Activated CD8-positive, alpha-beta T cell treated with anti-CD3 and anti-CD28 coated beads for 36 hours (primary cell): ENCODE data around the gene CD80. TPM values are rescaled to one million over a fixed set of nuclear protein-coding genes. Genes with fewer than 3 reads are reported as not detected.
A peak's percentile ranks its signal among the peaks of the same experiment; 100 is the strongest.

Experiments used
- ATAC-seq: fragments of 200-7000 bp; cut with Tn5 transposase; one replicate; pipeline ENCODE4 v1.10.0; 2021; ENCODE audit warnings: mild to moderate bottlenecking, moderate library complexity
- CTCF ChIA-PET: fragments of 350-600 bp; sonication (Branson Sonifier 250); formaldehyde crosslinking; loops from one replicate; lab custom pipeline; 2021; ENCODE audit warnings: antibody characterized with exemption; lab: Charles Lee
- POLR2A ChIA-PET: fragments of 350-600 bp; sonication (Branson Sonifier 250); formaldehyde crosslinking; loops from one replicate; lab custom pipeline; 2021; ENCODE audit warnings: antibody characterized with exemption; lab: Charles Lee
- DNase-seq: peaks from one replicate; pipeline ENCODE4 v3.0.0-alpha.2; 2020
- H3K27ac Mint-ChIP-seq: one replicate; pipeline ENCODE4 v1.8.0; 2021; ENCODE audit warnings: mild to moderate bottlenecking, mixed read lengths
- H3K27me3 Mint-ChIP-seq: one replicate; pipeline ENCODE4 v1.8.0; 2021; ENCODE audit warnings: mixed read lengths
- H3K36me3 Mint-ChIP-seq: one replicate; pipeline ENCODE4 v1.8.0; 2021; ENCODE audit warnings: low read depth, mixed read lengths
- H3K4me1 Mint-ChIP-seq: one replicate; pipeline ENCODE4 v1.8.0; 2021; ENCODE audit warnings: low read depth, mixed read lengths
- H3K4me3 Mint-ChIP-seq: one replicate; pipeline ENCODE4 v1.8.0; 2021; ENCODE audit warnings: mild to moderate bottlenecking, moderate library complexity, mixed read lengths
- H3K9me3 Mint-ChIP-seq: one replicate; pipeline ENCODE4 v1.8.0; 2021; ENCODE audit warnings: mixed read lengths
- CTCF ChIP-seq: fragments of 200-600 bp; IDR thresholded peaks from one replicate; pipeline ENCODE4 v1.8.0; 2022; ENCODE audit warnings: antibody characterized with exemption, mild to moderate bottlenecking
- intact Hi-C: fragments of 100-400 bp; cut with micrococcal nuclease; formaldehyde crosslinking; loops from one replicate; pipeline ENCODE4 v1.10.0; 2022
- total RNA-seq, 2 experiments: library from RNA; stranded (reverse); gene quantifications; one replicate each; pipeline ENCODE4 v1.2.3, GENCODE V29; 2021

The CD80 gene
- total RNA-seq, 2 experiments from 2014 or later = 7.1 to 10.2 TPM

- DNase-seq = no peak
- Mint-ChIP-seq H3K4me1 (peaks cover 31% of the 10 kb centered on the region), H3K4me3 (peak overlapping the region; percentile 99), H3K27me3 (no peaks in the 10 kb centered on the region), H3K27ac (peak overlapping the region; percentile 29), H3K9me3 (no peaks in the 10 kb centered on the region), H3K36me3 (peaks cover 34% of the 10 kb centered on the region)
- intact Hi-C loops = no loop called here
- no peak for TF ChIP-seq CTCF
- ChIA-PET CTCF (interaction anchor here (1.0 to 1.8 kb wide), 4 partner anchors 29 to 194 kb away, joined by 3 to 6 read pairs (median 4); partner anchors contain the start of gene TMEM39A), POLR2A (interaction anchor here (1.3 to 3.7 kb wide), 2 partner anchors 15 to 36 kb away, joined by 4 to 29 read pairs; partner anchors contain the start of gene TMEM39A)
- ATAC-seq = no peak
Measured at GRCh38 chr3:119500265-119500664, 59.1 kb downstream of the CD80 start.

- intact Hi-C loops = loop anchor here (5.0 kb wide), 1 partner anchor 36 kb away; the partner anchor contains the start of gene TMEM39A
- Mint-ChIP-seq H3K4me1 (peaks cover 37% of the 10 kb centered on the region), H3K36me3 (peaks cover 23% of the 10 kb centered on the region), H3K27me3 (no peaks in the 10 kb centered on the region), H3K4me3 (peak within 1 kb of the TSS; percentile 99), H3K9me3 (no peaks in the 10 kb centered on the region), H3K27ac (peak within 1 kb of the TSS; percentile 96)
- POLR2A ChIA-PET = interaction anchor here (0.6 to 3.7 kb wide), 18 partner anchors 8 to 437 kb away, joined by 3 to 29 read pairs (median 4); partner anchors contain the start of genes ARHGAP31, CD80, COX17 and POGLUT1
- DNase-seq = peak; percentile 98
- ATAC-seq = peak; percentile 99
- CTCF ChIA-PET = interaction anchor here (0.7 to 1.8 kb wide), 4 partner anchors 10 to 183 kb away, joined by 3 to 6 read pairs (median 4); partner anchors contain the start of gene TMEM39A
- no peak for TF ChIP-seq CTCF
Measured at GRCh38 chr3:119498186-119499011, 61.0 kb downstream of the CD80 start, which contains the start of gene TIMMDC1. Gene TIMMDC1, plus strand, starts transcription at chr3:119498547. Its CDS starts 187 bp downstream, at chr3:119498734.

GRCh38 chr3:119497820-119498185, 61.6 kb downstream of the CD80 start:
- CTCF ChIA-PET = interaction anchor here (1.5 to 2.1 kb wide), 2 partner anchors 9 to 223 kb away, joined by 4 read pairs; no protein-coding TSS in a partner anchor
- POLR2A ChIA-PET = interaction anchor here (0.8 to 3.7 kb wide), 11 partner anchors 8 to 203 kb away, joined by 3 to 29 read pairs (median 5); partner anchors contain the start of genes ARHGAP31, CD80, COX17 and POGLUT1
- ATAC-seq = no peak
- intact Hi-C loops = loop anchor here (5.0 kb wide), 1 partner anchor 36 kb away; the partner anchor contains the start of gene TMEM39A
- TF ChIP-seq CTCF = no peak
- Mint-ChIP-seq H3K9me3 (no peaks in the 10 kb centered on the region), H3K4me1 (peaks cover 43% of the 10 kb centered on the region), H3K27me3 (no peaks in the 10 kb centered on the region), H3K4me3 (peak overlapping the region; percentile 99), H3K27ac (peak overlapping the region; percentile 96), H3K36me3 (peaks cover 23% of the 10 kb centered on the region)
- peak; percentile 12 for DNase-seq

GRCh38 chr3:119494597-119494996, 64.8 kb downstream of the CD80 start:
- no peaks in the 10 kb centered on the region for H3K9me3 Mint-ChIP-seq

More at GRCh38 chr3:119494597-119494996, 64.8 kb downstream of the CD80 start:
- peak; percentile 12 for TF ChIP-seq CTCF
- intact Hi-C loops = no loop called here
- Mint-ChIP-seq H3K4me3 (no peak overlapping the region), H3K27me3 (no peaks in the 10 kb centered on the region), H3K4me1 (peaks cover 28% of the 10 kb centered on the region), H3K27ac (no peak overlapping the region), H3K36me3 (peaks cover 20% of the 10 kb centered on the region)
- POLR2A ChIA-PET = interaction anchor here (0.7 kb wide), 1 partner anchor 30 kb away, joined by 3 read pairs; no protein-coding TSS in a partner anchor
- ATAC-seq (no peak), DNase-seq (no peak)
- CTCF ChIA-PET = interaction anchor here (1.0 kb wide), 1 partner anchor 34 kb away, joined by 4 read pairs; no protein-coding TSS in a partner anchor
